Superior temporal gyrus (tissue), 1 donor: Measurements from ENCODE around the gene FAM181A.

Experiments used
- DNase-seq: peaks from one replicate; pipeline ENCODE4 v3.0.0-alpha.2; 2016; ENCODE audit errors: extremely low spot score

FAM181A gene

DNA sequence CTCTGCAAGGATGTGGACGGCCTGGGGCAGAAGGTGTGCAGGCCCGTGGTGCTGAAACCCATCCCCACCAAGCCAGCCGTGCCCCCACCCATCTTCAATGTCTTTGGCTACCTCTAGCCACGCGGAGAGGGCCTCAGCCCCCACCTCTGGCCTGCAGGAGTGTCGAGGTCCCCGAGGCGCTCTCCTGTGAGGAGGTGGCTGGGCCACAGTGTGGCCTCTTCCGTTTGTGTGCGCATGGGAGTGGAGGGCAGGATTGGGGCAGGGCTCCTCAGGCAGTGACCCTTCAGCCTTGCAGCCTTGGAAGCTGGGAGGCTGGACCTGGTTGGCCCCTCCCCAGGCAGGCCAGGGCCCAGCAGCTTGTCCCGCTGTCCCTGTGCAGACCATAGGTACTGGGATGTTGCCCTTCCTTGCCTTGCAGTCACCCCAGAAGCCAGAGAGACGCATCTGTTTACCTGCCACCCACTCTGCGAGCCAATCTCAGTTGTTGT is 1.9 kb downstream of the FAM181A start:
- DNase-seq, result no peak

DNA sequence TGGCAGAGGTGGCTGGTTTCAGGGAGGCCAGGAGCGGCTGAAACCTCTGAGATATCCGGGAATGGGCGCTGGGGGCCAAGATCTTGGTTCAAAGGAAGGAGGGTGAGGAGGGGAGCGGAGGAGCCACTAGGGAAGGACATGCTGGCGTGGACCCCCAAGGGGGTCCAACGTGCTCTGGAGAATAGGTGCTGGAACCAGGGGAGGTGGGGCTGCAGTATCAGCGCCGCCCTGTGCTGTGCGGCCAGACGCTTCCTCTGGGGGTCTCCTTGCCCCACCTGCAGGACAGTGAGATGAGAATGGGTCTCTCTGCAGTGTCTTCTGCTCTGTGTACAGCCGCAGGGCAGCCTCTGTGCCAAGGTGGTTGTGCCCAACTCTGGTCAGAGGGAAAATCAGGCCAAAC is 2.5 kb downstream of the FAM181A start:
- DNase-seq, result no peak

DNA sequence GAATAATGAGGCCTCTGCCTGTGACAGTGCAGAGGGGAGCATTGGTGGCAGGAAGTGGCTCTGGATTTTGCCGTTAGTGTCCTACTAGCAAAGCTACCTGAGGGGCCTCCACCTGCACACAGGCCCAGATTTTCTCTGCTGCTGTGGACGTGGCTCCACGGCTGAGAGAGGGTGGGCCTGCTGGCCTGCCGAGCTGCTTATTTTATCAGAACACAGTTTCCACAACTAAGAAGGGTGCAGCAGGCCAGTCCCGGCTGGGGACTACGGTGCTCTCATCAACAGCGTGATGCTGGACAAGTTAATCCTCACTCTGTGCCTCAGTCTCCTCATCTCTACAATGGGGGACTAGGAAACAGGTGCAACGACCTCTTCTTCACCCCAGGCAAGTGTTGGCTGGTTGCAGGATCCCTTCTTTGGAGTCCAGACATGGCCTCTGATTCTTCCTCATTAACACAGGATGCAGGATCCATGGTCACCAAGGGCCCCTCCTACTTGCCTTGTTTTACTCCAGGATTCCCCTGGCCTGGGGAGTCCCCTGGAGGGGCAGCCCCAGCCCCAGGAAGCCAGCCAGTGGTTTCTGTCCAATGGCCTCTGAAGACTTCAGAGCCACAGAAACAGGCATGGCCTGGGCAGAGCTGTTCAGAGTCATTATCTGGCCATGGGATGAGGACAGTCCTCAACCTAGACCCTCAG is 3.3 kb downstream of the FAM181A start:
- no peak for DNase-seq

DNA sequence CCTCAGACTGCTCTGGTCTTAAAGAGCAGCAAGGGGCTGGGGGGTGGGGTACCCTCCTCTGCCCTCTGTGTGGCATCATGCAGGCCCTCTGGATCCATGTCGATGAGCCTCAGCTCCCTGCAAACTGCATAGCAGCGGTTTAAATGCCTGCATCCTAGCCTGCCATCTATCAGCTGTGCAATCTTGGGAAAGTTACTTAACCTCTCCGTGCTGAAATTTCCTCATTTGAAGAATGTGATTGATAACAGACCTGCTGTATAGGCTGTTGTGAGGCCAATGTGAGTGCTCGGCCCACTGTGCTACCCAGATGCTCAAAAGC is 3.8 kb downstream of the FAM181A start:
- no peak for DNase-seq

DNA sequence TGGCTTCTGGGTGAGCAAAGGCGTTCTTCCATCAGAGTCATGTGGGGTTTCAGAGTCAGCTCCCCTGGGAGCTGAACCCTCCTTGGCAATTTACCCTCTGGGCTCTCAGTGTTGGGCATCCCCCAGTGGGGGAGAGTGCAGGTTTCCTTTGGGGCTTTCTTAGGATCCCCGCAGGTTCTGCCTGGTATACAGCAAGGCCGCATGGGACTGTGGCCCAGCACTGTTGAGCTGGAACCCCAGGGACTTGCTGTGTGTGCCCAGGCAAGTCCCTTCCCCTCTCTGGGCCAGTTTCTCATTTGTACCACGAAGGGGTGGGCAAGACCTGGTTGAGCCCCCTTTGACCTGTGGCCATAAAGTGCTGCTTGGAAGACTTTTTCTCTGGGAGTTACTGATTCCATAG is 5.5 kb downstream of the FAM181A start:
- no peak for DNase-seq

DNA sequence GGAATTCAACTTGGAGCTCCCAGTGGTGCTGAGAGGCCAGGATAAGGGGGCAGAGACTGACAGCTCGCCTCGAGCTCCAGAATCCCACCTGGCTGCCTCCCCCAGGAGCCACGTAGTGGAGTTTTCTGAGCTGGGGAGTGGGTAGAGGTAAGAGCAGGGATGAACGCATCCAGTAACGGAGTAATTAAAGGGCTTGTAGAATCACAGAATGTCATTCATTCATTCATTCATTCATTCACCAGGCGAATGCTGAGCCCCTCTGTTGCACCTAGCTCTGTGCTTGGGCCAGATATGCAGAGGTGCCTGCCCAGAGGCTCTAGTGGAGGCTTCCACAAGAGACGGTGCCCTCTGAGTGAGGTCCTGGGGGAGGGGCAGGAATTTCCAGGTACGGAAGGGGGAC is 8.1 kb downstream of the FAM181A start:
- DNase-seq, result no peak

DNA sequence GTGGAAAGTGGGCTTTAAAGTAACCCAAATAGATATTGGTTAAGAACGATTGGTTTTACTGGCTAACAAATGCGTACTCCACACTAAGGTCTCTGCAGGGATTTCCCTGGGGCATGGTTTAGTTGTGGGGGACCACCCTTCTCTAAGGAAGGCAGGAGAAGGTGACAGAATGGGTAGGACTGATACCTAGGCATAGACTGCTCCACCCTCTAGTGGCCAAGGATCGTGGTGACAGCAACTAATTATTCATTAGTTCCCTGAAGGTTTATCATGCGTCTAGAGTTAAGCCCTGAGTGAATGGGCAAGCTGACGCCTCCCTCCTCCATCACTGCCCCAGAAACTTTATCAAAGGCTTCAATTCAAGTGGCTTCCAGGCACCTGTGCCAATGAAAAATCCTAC is 9.1 kb downstream of the FAM181A start:
- DNase-seq, result peak; percentile 35

DNA sequence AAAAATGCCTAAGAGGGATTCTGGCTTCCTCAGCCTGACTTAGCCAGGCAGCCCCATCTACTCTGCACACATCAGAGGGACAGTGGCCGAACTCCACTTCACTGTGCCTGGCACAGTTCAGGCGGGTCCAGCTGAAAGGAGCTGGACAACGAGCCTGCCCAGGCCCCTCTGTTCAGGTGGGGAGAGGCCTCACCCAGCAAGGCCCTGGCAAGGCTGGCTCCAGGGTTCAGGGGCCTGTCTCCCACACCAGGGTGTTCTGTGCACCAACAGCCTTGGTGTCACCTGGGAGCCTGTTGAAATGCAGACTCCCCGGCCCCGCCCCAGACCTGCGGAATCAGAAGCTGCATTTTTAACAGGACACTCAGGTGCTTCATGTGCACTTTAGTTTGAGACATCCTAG is 9.8 kb downstream of the FAM181A start:
- no peak for DNase-seq

DNA sequence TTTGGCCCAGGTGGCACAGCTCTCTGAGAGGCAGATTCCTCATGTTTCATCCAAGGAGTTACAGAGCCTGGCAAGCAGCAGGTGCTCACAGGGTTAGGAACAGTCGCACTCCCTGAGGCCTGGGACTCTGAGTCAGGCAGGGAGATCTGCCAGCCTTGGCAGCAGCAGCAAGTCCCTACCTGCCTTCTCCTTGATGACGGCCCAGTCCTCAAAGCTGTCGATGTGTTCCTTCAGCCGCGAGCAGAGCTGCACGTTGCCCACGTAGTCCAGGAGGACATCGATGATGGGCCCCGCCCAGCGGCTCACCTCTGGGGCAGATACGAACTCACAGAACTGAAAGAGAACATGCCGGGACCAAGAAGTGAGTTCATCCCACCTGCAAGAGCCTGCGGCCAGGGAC is 10.4 kb downstream of the FAM181A start:
- DNase-seq, result no peak

DNA sequence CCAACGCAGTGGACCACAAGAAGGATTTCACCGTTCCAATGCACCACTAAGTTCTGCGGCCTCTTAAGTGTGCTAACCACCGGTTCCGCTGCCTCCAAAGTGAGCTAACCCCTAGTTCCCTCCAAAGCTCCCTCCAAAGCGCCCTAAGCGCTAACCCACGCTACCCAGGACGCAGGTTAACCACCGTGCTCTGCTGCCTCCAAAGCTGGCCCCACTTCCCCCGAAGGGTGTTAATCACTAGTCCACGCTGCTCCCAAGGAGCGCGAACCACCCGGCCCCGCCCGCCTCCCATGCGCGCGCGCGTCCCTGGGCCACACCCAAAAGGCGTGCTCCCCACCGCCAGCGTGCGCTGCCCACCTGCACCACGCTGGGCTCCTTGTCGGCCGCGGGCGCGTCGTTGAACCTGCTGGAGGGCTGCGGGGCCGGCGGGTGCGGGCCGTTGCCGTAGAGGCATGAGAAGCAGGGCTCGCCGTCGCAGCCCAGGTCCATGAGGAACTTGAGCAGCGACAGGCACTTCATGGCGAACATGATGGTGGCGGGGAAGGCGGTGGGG is 11.7 kb downstream of the FAM181A start:
- no peak for DNase-seq

DNA sequence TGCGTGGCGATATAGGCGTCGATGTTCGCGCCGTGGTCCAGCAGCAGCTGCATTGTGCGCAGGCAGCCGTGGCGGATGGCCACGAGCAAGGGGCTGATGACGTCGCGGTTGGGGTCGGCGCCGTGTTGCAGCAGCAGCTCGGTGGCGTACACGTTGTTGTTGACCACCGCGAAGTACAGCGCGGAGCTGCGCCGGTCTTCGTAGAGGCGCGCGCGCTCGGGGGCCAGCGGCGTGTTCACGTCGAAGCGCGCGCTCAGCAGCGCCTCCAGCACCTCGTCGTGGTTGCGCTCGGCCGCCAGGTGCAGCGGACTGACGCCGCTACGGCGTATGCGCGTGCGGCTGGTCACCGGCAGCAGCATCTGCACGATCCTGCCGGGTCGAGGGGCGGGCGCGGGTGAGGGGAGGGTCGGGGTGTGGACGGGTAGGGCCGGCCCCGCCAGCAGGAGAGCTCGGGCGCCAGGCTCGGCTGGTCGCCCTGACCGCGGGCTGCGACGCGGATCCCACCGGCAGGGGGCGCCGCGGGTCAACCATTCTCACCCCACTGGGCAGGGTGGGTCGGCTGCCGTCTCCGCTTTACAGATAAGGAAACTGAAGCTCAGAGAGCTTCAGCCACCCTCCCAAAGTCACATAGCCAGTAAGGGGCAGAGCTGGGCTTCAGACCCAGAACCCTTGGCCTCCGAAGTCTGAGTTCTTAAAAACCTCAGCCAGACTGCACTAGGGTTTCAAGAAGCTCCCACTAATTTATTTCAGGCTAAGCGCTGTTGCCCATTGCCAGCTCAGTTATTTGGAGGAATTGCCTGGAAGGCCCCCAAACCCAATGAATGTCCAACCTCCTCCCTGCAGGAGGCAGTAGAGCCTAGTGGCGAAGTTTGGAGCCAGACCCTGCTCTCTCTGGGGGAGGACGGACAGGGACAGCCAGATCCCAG is 12.4 kb downstream of the FAM181A start:
- DNase-seq, result peak; percentile 65

DNA sequence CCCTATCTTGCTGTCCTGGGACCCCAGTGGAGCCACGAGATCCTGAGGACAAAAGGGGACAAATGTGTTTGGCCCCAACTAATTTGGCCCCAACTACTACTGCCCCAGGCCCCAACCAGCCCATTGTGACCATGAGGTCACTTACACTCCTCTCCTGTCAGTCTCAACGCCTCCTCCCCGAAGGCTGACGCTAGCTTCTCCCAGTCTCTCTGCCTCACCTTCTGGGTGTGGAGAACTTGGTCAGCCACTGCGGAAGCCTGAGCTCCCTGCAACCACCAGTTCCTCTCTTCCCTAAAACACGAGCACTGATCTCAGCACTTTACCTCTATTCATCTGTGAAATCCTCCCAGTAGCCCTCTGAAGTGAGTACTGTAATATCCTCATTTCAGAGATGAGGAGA is 13.3 kb downstream of the FAM181A start:
- DNase-seq, result no peak

DNA sequence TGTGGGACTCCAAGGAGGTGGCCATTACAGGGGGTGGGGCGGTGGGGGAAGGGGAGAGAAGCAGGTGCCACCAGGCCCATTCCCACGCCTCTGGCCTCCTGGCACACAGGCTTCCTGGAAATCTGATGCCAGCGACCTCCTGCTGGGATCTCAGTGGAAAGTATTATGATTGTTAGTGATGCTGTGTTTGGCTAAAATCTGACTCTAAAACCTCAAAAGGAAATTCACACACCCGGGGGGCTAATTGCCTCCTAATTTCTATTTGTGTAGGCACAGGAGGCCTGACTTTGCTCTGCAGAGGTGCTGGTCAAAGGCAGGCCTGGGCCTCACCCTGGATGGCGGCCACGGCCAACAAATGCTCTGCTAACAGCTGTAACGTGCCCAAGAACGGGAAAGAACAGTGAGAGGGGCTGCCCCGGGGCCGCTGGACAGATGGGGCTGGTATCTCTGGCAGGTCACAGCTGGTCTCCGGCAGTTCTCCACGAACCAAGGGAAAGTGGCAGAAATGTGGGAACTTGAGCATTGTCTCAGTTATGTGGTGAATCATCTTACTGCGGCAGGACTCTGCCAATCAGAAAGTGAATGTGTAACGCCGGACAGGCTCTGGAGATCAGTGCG is 14.3 kb downstream of the FAM181A start:
- DNase-seq, result no peak

DNA sequence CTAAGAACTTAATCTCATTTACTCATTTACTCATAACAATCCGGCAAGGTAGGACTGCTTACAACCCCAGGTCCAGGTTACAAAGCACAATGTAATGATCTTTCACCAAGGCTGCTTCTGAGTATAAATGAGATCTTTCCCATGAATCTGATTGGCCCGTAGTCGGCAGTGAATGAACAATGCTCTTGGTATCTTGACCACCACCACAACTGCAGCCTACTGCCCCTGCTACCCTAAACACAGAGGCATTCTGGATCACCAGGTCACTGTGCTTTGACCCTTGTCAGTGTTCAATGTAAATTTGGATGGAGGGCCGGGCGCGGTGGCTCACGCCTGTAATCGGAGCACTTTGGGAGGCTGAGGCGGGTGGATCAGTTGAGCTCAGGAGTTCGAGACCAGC is 15.9 kb downstream of the FAM181A start:
- no peak for DNase-seq

DNA sequence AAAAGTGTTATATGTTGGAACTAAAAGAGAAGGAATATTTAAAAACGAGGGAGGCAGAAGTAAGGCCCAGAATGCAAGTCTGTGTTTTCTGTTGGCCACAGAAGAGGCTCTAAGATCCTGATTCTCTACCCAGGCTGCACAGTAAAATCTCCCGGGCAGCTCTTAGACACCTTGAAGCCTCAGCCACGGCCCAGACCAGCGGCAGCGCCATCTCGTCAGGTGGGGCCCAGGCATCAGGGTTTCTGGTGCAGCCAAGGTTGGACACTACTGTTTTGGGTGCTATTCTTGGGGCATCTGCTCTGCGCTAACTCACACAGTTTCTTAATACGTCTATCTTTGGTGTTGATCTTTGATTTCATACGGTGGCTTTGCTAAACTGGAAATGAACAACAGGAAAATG is 16.8 kb downstream of the FAM181A start:
- DNase-seq, result no peak

DNA sequence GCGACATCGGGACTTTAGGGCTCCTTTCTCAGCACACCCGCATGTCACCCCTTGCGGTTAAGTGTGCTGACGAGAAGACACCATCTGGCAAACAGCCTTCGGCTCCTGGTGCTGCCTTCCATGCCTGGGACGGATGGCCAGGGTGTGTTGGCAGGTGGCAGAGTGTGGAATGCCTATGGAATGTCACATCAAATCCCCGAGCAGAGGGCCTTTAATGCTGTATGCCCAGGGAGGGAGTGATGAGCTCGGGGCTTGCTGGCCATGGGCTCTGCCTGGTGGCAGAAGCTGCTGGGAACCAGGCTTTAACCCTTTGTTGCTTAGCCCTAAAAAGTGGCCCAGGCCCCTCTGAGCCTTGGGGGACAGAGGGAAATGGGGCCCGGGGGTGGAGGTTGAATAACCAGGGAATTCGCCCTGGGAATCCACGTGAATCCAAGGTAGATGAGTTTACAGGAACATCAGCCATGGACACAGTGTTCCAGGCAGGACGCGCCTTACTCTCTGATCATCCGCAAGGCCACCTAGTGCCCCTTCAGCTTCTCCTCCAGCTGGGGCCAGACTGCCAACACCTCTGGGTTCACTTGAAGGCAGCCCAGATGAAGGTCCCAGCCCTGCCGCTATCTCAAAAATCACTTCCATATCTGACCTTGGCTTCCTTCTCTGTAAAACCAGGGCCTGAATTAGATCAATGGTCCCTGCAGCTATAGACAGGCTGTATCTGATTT is 17.4 kb downstream of the FAM181A start:
- no peak for DNase-seq

DNA sequence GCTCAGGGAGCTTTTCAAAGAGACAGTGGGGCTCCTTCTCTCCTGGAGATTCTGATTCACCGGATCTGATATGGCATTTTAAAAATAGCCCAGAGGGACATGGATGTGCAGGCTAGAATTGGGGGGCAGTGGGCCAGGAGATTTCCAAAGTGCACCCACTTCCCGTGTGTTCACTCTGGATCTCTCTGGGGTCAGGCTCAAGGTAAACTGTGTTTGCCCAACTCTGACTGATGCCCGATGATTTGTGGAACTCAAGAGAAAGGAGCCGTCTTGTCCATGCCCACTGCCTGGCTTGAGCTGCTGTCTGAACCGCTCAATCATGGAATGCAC is 17.9 kb downstream of the FAM181A start:
- DNase-seq, result no peak

DNA sequence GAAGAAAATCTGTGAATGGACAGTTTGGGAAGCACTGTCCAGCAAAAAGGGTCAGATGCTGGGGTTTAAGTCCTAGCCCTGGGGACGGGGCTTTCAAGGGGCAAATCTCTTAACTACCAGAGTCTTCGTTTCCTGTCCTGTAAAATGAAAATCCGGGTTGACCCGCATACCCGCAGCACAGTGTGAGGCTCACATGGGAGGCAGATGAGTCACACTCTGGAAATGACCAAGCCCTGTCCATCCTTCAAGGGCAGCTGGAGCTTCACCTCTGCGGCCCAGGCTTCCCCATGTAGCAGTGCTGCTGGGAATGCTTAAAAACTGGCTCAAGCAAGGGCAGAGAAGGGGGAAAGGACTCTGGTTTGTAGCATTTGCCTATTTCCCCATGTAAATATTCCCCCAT is 19.0 kb downstream of the FAM181A start:
- no peak for DNase-seq

DNA sequence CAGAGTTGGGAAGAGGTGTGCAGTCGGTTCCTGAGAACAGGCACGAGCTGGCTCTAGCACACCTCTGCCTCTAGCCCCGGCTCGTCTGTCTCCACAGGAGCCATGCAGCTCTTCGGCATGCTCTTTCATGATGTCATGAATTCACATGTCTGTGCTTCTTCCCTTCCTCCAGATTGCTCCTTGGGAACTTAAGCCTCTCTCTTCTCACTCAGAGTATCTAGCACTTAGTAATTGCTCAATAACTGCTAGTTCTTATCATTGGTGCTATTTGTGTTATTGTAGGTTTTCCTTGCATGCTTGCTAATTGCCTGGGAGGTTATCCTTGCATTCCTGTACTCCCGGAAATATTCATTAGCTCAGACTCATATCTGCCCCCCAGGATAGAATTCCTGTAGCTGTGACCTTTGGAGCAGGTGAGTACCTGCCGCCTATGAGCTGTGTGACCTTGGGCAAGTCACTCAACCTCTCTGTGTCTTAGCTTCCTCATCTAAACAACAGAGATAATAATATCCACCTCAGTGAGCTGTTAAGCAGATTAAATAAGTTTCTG is 19.5 kb downstream of the FAM181A start:
- DNase-seq, result no peak

DNA sequence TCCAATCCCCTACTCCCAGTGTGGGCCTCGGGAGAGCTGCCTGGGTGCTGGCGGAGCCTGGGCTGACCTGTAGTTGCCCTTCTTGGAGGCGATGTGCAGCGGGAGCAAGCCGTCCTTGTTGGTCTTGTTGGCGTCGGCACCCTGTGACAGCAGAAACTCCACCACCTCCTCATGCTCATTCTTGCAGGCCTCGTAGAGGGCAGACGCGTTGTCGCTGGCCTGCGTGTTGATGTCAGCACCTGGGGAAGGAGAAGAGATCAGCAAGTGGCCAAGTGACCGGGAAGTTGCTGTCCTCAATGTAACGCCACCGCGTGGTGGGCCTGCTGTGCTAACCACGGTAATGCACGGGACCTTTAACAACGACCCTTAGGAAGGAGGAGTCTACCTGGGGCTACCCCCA is 20.1 kb downstream of the FAM181A start:
- DNase-seq, result no peak

DNA sequence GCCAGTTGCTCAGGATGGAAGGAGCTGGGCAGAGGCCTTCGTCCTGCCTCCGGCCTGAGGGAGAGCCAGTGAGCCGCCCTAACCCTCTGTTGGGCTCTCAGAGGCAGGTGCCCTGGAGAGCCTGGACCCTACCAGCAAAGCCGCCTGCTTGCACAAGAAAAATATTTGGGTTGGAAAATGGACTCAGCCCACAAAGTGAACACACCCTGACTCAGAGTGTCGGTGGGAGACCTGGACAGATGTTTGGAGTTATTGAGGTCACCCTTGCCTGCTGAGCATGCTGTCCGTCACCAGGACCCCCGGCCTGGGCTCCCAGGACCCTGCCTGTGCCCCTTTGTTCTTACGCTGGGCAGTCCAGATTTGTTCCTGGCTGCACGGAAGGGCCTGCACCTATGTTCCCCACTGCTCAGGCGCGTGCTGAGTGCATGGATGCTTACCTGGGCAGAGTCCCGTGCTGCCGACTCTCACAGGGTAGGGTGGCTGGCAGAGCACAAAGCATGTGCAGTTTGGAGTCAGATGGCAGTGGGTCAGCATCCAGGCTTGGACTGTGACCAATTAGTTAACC is 22.4 kb downstream of the FAM181A start:
- DNase-seq, result no peak
